Measurements from ENCODE around the gene PRKN.

PRKN gene

DNA sequence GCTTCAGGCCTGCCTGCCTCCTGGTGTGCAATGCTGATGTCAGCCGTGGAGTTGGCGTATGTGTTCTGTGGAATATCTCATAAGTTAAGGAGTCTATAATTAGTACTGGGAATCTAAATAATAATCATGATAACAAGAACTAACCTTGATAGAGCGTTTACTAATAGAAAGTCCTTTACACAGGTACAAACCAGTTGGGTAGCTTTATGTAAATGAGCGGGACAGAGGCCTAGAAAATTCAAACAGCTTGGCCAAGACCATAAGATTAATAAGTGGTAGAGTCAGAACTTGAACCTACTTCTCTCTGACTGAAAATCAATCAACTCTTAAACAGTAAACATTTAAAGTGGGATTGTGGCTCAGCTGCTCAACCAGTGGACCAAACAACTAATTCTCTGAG is 882.8 kb downstream of the PRKN start:
- H3K27me3 ChIP-seq (replicated peaks; ENCODE audit: control insufficient read depth, insufficient read depth, low read length, poor library complexity, severe bottlenecking), result no peaks in the 10 kb centered on the region
- H3K36me3 ChIP-seq (ENCODE audit: control insufficient read depth, insufficient read depth, low read length), result no peaks in the 10 kb centered on the region
- H3K27ac ChIP-seq (ENCODE audit: insufficient read depth, low read length, poor library complexity, severe bottlenecking), result no peak overlapping the region
- no peak for DNase-seq
- H3K9me3 ChIP-seq (ENCODE audit: control insufficient read depth, low read length), result no peaks in the 10 kb centered on the region
- no peaks in the 10 kb centered on the region for H3K4me1 ChIP-seq (ENCODE audit: control insufficient read depth, insufficient read depth, low read length, poor library complexity, severe bottlenecking)
- no peak overlapping the region for H3K4me3 ChIP-seq (ENCODE audit: insufficient read depth, low read depth, low read length, poor library complexity, severe bottlenecking)

DNA sequence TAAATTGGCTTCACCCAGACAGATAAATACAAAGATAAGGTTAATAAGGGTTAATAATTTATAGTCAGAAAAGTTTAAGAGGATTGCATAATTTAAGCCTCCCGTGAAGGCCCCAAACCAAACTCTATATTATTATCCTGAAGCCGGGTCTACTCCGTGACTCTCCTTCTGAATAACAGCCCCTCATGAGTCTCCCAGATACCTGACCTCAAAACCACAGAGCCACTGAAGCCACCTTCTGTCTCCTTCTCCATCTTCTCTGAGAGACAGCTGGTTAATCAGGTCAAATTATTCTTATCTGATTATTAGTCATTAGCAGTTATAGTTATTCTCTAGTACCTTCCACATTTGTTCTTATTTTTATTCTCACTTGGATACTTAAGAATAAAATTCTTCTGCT is 884.5 kb downstream of the PRKN start:
- no peaks in the 10 kb centered on the region for H3K36me3 ChIP-seq (ENCODE audit: control insufficient read depth, insufficient read depth, low read length)
- no peak overlapping the region for H3K27ac ChIP-seq (ENCODE audit: insufficient read depth, low read length, poor library complexity, severe bottlenecking)
- H3K4me3 ChIP-seq (ENCODE audit: insufficient read depth, low read depth, low read length, poor library complexity, severe bottlenecking), result no peak overlapping the region
- no peaks in the 10 kb centered on the region for H3K9me3 ChIP-seq (ENCODE audit: control insufficient read depth, low read length)
- no peaks in the 10 kb centered on the region for H3K4me1 ChIP-seq (ENCODE audit: control insufficient read depth, insufficient read depth, low read length, poor library complexity, severe bottlenecking)
- no peak for DNase-seq
- H3K27me3 ChIP-seq (replicated peaks; ENCODE audit: control insufficient read depth, insufficient read depth, low read length, poor library complexity, severe bottlenecking), result no peaks in the 10 kb centered on the region

DNA sequence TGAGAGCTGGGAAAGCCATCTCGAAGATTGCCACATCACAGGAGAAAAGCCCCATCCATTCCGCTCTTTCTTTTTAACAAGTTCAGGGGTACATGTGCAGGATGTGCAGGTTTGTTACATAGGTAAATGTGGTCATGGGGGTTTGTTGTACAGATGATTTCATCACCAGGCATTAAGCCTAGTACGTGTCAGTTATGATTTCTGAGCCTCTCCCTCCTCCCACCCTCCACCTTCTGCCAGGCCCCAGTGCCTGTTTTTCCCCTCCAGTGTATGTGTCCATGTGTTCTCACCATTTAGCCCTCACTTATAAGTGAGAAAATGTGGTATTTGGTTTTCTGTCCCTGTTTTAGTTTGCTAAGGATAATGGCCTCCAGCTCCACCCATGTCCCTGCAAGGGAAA is 887.2 kb downstream of the PRKN start:
- H3K4me3 ChIP-seq (ENCODE audit: insufficient read depth, low read depth, low read length, poor library complexity, severe bottlenecking), result no peak overlapping the region
- H3K27me3 ChIP-seq (replicated peaks; ENCODE audit: control insufficient read depth, insufficient read depth, low read length, poor library complexity, severe bottlenecking), result no peaks in the 10 kb centered on the region
- DNase-seq, result no peak
- no peaks in the 10 kb centered on the region for H3K4me1 ChIP-seq (ENCODE audit: control insufficient read depth, insufficient read depth, low read length, poor library complexity, severe bottlenecking)
- H3K27ac ChIP-seq (ENCODE audit: insufficient read depth, low read length, poor library complexity, severe bottlenecking), result no peak overlapping the region
- H3K9me3 ChIP-seq (ENCODE audit: control insufficient read depth, low read length), result no peaks in the 10 kb centered on the region
- no peaks in the 10 kb centered on the region for H3K36me3 ChIP-seq (ENCODE audit: control insufficient read depth, insufficient read depth, low read length)

DNA sequence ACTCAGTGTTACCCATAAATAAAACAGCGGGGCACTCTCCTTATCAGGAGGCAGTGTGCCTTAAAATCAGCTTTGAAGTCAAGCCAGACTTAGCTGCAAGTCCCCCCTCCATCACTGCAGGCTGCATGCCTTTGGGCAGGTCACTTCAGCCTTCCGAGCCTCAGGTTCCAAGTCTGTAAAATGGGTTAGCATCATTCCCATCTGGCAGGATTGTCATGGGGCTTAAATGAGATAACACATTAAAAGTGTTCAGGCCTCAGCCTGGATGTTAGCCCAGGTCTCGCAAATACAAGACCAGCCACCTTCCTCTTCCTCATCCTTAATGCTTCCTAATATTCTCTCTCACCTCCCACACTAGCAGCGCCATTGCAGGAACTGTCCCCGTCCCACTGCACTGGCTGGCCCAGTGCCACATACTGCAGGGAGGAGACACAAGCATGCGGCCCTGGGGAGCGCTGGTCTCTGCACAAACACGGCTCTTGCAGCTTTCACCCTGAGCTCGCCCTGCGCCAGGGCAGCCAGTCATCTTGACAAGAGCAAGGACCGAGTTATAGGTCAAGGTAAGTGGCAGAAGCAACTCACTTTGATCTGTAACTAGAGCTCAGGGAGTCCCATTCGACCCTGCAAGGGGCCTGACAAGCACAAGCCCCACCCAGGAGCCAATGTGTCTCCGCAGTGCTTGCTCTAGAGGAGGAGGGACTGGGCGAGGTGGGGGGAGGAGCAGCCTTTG is 889.1 kb downstream of the PRKN start:
- Histone ChIP-seq H3K4me3 (ENCODE audit: insufficient read depth, low read depth, low read length, poor library complexity, severe bottlenecking) (no peak overlapping the region), H3K36me3 (ENCODE audit: control insufficient read depth, insufficient read depth, low read length) (no peaks in the 10 kb centered on the region), H3K4me1 (ENCODE audit: control insufficient read depth, insufficient read depth, low read length, poor library complexity, severe bottlenecking) (no peaks in the 10 kb centered on the region), H3K9me3 (ENCODE audit: control insufficient read depth, low read length) (no peaks in the 10 kb centered on the region), H3K27ac (ENCODE audit: insufficient read depth, low read length, poor library complexity, severe bottlenecking) (no peak overlapping the region), H3K27me3 (replicated peaks; ENCODE audit: control insufficient read depth, insufficient read depth, low read length, poor library complexity, severe bottlenecking) (no peaks in the 10 kb centered on the region)
- no peak for DNase-seq

DNA sequence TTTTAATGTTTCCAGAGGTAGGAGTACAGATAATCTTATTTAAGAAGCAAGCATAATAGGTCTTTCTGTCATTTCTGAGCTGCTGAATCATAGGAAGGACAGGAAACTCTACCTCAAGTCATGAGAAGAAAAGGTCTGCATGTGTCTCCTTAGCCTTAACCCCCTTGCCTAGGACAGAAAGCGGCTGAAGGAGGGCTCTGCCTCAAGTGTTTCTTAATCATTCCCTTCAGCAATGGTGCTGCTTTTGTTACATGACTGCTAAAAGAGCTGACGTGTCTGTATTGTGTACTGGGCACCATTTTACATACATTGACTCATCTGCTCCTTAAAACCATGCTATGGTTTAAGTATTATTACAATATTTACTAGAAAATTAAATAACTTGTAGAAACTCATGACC is 889.7 kb downstream of the PRKN start:
- no peaks in the 10 kb centered on the region for H3K9me3 ChIP-seq (ENCODE audit: control insufficient read depth, low read length)
- no peak for DNase-seq

DNA sequence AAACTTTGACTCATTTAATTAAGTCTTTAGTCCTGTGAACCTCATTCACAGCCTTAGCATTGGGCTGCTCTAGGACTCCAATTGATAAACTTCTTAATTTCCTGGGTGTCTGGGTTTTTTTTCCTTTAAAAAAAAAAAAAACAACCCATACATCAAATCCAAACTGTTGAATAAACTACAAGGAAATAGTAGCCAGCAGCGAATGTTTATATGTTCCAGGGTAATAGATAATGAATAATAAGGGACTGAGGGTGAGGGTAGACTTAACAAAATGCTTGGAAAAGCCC is 890.2 kb downstream of the PRKN start:
- Histone ChIP-seq H3K36me3 (ENCODE audit: control insufficient read depth, insufficient read depth, low read length) (no peaks in the 10 kb centered on the region), H3K27me3 (replicated peaks; ENCODE audit: control insufficient read depth, insufficient read depth, low read length, poor library complexity, severe bottlenecking) (no peaks in the 10 kb centered on the region), H3K27ac (ENCODE audit: insufficient read depth, low read length, poor library complexity, severe bottlenecking) (no peak overlapping the region), H3K9me3 (ENCODE audit: control insufficient read depth, low read length) (no peaks in the 10 kb centered on the region), H3K4me3 (ENCODE audit: insufficient read depth, low read depth, low read length, poor library complexity, severe bottlenecking) (no peak overlapping the region), H3K4me1 (ENCODE audit: control insufficient read depth, insufficient read depth, low read length, poor library complexity, severe bottlenecking) (no peaks in the 10 kb centered on the region)
- no peak for DNase-seq

More for the DNA sequence above, 889.7 kb downstream of the PRKN start:
- Histone ChIP-seq H3K4me3 (ENCODE audit: insufficient read depth, low read depth, low read length, poor library complexity, severe bottlenecking) (no peak overlapping the region), H3K36me3 (ENCODE audit: control insufficient read depth, insufficient read depth, low read length) (no peaks in the 10 kb centered on the region), H3K4me1 (ENCODE audit: control insufficient read depth, insufficient read depth, low read length, poor library complexity, severe bottlenecking) (no peaks in the 10 kb centered on the region), H3K27ac (ENCODE audit: insufficient read depth, low read length, poor library complexity, severe bottlenecking) (no peak overlapping the region), H3K27me3 (replicated peaks; ENCODE audit: control insufficient read depth, insufficient read depth, low read length, poor library complexity, severe bottlenecking) (no peaks in the 10 kb centered on the region)

DNA sequence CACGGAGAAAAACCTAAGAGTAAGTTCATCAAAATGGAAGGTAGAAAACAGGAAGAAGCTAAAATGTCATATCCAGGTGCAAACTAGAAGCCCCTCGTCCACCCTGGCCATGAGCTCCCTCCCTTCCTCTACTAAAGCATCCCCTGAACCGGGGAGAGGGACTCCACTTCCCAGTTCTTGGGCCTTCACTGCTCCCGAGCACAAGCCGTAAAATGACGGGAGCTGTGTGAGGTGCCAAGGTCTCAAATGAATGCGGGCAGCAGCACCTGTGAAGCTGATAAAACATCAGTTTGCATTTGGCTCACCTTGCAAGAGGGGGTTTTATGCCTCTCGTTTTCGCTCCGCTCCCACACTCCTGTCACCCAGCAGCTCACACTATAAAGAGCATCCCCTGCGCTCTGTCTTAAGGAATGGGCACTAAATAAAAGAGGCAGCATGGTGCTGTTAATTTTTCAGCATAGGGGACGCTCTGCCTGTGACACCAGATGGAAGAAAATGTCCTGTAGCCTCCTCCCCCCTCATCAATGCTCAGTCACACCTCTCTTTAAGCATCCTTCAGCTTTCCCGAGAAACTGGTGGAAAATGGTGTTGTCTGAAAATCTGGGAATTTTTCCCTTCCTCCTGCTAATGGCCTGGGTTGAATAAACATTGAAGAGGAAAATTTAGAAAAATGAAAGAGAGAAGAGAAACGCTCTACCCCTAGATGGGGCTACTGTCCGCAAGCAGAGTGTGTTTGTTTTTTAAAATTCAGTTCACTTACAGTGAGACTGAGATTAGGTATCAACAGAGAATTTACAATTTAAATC is 890.7 kb downstream of the PRKN start:
- Histone ChIP-seq H3K36me3 (ENCODE audit: control insufficient read depth, insufficient read depth, low read length) (no peaks in the 10 kb centered on the region), H3K4me3 (ENCODE audit: insufficient read depth, low read depth, low read length, poor library complexity, severe bottlenecking) (no peak overlapping the region), H3K9me3 (ENCODE audit: control insufficient read depth, low read length) (no peaks in the 10 kb centered on the region), H3K27me3 (replicated peaks; ENCODE audit: control insufficient read depth, insufficient read depth, low read length, poor library complexity, severe bottlenecking) (no peaks in the 10 kb centered on the region), H3K4me1 (ENCODE audit: control insufficient read depth, insufficient read depth, low read length, poor library complexity, severe bottlenecking) (no peaks in the 10 kb centered on the region), H3K27ac (ENCODE audit: insufficient read depth, low read length, poor library complexity, severe bottlenecking) (no peak overlapping the region)
- no peak for DNase-seq

DNA sequence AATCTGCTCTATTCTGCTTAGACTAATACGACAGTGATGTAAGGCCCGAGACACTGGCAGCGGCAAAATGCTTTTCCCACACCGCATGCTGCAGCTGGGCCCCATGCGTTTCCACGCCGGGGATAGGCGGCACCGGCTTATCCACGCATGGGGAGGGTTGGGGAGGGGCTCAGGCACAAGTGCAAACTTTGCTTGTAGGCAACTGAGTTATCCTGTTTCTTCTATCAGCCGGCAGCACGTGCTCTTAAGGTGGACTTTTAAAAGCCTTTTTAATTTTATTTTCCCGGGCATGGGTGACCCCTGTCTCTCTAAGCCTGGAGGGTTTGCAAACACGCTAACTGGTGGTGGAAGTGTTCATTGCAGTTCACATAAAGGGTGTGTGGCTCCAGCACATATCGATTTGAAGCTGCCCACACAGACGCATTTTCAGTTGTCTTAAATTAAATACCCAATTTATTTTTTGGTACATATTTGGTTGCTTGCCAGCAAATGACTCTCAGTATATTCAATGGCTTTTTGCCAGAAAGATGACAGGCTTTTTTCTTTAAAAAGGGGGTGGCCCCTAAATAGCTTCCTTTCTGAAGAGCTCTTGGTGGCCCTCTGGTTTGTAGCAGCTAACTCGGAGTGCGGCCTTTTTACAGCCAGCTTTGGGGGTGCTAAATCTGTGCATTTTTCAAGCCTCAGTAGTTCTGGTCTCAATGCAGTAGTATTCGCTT is 891.9 kb downstream of the PRKN start:
- H3K4me1 ChIP-seq (ENCODE audit: control insufficient read depth, insufficient read depth, low read length, poor library complexity, severe bottlenecking), result no peaks in the 10 kb centered on the region
- H3K27ac ChIP-seq (ENCODE audit: insufficient read depth, low read length, poor library complexity, severe bottlenecking), result no peak overlapping the region
- H3K36me3 ChIP-seq (ENCODE audit: control insufficient read depth, insufficient read depth, low read length), result no peaks in the 10 kb centered on the region
- H3K9me3 ChIP-seq (ENCODE audit: control insufficient read depth, low read length), result no peaks in the 10 kb centered on the region
- no peak overlapping the region for H3K4me3 ChIP-seq (ENCODE audit: insufficient read depth, low read depth, low read length, poor library complexity, severe bottlenecking)
- no peak for DNase-seq
- H3K27me3 ChIP-seq (replicated peaks; ENCODE audit: control insufficient read depth, insufficient read depth, low read length, poor library complexity, severe bottlenecking), result no peaks in the 10 kb centered on the region

DNA sequence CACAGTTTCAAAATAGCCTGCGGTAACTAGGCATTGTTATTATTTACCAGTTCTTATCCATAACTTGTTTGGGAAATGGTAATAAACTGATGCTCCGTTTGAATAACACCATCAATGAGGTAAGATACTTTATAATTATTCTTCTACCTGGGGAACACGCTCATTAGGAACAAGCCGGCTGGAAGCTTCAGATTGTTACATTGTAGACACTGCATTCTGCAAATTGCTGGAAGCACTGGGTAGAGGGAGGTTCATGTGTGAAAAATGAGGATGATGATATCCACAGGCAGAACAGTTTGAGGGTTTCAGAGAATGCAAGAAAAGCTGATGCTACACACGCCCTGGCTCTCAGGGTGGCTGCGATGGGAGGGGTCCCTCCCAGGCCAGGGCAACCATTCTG is 893.1 kb downstream of the PRKN start:
- Histone ChIP-seq H3K4me3 (ENCODE audit: insufficient read depth, low read depth, low read length, poor library complexity, severe bottlenecking) (no peak overlapping the region), H3K27me3 (replicated peaks; ENCODE audit: control insufficient read depth, insufficient read depth, low read length, poor library complexity, severe bottlenecking) (no peaks in the 10 kb centered on the region), H3K36me3 (ENCODE audit: control insufficient read depth, insufficient read depth, low read length) (no peaks in the 10 kb centered on the region), H3K27ac (ENCODE audit: insufficient read depth, low read length, poor library complexity, severe bottlenecking) (no peak overlapping the region), H3K9me3 (ENCODE audit: control insufficient read depth, low read length) (no peaks in the 10 kb centered on the region), H3K4me1 (ENCODE audit: control insufficient read depth, insufficient read depth, low read length, poor library complexity, severe bottlenecking) (no peaks in the 10 kb centered on the region)
- DNase-seq, result no peak

All from effector memory CD4-positive, alpha-beta T cell (primary cell).